Measurements from ENCODE around the gene IL1B.
"Not testable (repeated sequence)": the region's sequence is repeated elsewhere in the genome, so short reads cannot be mapped to it uniquely, and the experiment has no call there.

The IL1B gene

DNA sequence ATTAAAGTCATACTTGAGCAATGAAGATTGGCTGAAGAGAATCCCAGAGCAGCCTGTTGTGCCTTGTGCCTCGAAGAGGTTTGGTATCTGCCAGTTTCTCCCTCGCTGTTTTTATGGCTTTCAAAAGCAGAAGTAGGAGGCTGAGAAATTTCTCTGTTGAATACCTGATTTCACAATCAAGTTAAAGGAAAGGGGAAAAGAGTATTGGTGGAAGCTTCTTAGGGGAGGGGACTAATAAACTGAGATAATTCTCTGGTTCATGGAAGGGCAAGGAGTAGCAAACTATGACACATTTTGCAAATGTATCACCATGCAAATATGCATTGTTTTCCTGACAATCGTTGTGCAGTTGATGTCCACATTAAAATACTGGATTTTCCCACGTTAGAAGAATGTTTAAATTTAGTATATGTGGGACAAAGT is at the start of gene IL1B:
TSS of gene IL1B (minus strand) at position 85 of the 423 bp plus-strand sequence. CDS start 550 bp downstream, outside the sequence.
- no peak for DNase-seq (ENCODE audit: low read depth)

DNA sequence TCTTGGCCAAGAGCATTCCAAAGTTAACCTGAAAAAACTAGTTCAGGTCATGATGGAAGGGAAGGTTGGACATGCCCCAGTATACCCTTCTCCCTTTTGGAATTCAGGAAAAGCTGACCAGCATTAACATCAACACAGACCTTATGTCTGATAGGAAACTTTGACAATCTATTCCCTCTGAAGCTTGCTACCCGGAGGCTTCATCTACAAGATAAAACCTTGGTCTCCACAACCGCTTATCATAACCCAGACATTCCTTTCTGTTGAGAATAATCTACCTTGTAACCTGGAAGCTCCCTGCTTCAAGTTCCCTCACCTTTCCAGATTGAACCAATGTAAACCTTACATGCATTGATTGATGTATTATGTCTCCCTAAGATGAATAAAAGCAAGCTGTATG is 49.7 kb upstream of the IL1B start:
- no peak for DNase-seq (ENCODE audit: low read depth)

DNA sequence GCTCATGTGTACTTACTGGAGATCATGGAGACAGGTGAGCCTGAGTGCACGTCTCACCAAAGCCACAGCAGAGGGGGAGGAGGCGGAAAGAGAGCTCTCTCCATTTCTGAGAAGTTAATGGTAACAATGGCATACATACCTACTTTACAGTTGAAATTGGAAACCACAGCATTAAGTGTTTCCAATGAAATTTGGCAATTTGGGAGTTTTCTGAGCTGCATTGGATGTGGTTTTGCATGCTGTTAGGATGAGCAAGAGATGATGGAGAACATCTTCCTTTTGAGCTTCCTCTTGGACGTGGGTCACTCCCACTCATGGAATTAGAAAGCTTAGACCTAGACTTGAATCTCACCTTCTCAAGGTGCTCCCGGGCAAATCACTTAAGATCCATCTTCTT is 48.9 kb upstream of the IL1B start:
- no peak for DNase-seq (ENCODE audit: low read depth)

DNA sequence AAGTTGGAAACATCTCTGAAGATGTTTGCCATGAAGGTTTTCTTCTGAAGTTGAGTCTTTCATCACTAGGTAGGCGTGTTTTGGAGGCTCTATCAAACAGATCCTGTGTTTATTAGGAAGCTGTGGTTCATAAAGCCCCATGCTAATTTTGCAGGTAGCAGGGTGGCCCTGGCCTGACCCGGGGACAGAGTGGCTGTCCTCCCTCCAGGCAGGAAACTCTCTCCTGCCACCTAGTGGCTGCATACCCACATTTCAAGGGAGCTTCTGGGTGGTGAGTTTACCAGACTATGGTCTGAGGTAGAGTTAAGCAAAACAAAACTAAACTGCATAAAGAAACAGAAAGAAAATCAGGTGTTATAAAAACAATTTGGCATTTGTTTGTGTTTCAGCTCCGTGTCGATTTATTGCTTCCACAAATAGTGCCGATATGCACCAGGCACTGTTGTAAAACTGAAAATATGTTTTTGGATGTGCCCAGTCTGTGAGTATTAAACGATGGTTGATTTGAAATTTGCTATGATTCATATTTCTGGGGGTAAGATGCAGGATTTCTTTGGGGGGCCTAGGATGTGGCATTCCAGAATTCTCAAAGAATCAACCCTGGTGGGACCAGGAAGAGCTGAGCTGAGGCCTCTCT is 48.4 kb upstream of the IL1B start:
- peak; percentile 52 for DNase-seq (ENCODE audit: low read depth)

DNA sequence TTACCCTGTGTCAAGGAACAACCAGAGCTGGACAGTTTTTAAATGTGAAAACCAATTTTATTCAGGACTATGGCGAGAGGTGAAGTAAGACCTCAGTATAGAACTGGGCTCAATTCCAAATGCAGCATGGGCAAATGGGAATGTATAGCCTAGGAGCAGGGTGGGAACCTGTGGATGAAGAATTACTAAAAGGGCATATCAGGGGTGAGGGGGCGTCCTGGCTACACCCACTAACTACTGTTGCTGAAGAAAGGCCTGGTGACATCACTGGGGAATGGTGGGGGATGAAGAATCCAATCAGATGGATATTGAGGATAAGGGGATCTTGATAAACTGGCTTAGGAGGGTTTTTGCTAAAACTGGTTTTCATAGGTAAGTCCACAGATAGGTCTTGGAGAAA is 47.1 kb upstream of the IL1B start:
- DNase-seq (ENCODE audit: low read depth): no peak

DNA sequence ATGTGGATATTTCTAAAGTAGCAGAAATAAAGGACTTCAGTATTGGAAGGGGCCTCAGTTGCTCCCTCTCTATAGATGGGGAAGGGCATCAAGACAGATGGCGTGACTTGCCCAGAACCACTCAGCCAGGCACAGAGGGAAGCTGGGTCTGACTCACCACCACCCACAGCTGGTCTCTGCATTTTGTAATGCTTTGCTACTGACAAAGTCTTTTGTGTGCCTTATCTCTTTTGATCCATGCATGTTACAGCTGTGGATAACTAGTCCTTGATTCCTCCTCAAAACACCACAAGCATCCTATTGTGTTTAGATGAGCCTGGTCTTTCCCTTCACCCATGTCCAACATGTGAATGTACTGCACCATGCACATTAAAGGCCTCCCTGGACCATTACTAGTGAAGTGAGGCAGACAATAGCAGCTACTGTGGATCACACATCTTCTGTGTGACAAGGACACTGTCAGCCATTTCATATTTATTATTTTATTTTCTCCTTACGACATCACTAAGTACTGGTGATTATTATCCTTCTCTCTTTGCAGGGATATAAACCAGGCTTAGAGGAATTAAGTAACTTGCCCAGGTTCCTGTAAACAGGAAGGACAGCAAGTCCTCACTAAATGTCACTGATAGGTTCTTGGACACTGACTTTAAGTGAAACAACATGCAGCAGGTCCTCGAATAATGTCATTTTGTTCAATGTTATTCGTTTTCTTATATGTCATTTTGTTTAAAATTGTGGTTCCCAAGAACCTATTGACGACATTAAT is 44.8 kb upstream of the IL1B start:
- no peak for DNase-seq (ENCODE audit: low read depth)

DNA sequence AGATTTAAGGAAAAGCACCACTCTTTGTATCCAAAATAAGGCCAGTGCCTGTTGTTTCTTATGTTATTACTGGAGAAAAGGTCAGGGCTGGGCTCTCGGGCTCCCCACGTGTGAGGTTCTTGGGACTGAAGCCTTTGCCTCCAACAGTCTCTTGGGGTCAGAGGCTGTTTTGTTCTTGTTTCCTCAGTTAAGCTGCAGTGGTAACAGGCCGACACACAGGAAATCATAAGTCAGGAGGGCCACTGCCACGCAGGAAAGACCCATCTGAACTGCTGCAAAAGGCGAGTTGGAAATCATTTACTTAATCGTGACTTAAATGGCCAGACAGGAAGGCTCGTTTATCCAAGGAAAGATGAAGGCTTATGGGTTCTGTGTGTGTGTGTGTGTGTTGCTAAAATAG is 44.1 kb upstream of the IL1B start:
- DNase-seq (ENCODE audit: low read depth): no peak

DNA sequence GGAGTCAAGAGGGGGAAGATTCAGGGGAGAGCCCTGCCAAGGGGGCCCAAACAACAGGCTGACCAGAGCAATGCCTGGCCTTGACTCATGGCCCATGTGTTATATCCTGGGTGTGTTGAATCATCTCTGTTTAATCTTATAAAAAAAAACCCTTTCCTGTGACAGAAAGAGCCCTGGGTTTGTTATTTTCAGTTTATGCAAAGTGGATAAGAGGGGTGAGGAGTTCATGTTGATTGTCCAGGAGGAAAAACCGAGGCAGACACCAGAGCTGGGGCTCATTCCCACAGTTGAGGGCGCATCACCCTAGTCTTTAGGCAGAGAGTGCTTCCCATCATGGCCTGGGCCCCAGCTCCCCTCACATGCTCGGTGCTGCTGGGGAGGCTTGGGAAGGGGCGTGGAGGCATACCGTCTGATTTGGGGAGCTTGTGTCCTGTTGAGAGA is 43.5 kb upstream of the IL1B start:
- no peak for DNase-seq (ENCODE audit: low read depth)

DNA sequence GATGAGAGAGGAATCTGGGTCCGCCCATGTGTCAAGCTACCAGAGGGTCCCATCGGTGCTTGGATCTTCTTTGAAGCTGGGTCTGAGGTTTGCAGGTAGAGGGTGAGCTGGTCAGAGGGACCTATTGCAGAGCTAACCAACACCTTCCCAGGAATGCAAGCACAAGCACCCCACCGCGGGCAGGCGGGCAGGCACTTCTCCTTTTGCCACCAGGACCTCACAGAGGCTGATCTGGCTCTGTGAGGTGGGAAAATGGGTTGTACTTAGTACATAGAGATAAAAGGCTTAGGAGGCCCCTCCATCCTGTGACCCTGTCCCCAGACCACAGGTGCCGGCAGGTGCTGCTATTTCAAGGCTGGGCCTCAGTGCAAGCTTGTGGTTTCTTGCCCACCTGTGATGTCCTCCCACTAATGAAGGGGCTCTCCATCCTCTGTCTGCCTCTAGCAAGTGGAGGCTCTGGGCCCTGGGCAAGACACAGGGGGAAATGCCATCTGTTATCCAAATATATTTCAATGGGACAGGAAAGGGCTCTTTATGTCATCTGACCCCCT is 43.0 kb upstream of the IL1B start:
- DNase-seq (ENCODE audit: low read depth): no peak

DNA sequence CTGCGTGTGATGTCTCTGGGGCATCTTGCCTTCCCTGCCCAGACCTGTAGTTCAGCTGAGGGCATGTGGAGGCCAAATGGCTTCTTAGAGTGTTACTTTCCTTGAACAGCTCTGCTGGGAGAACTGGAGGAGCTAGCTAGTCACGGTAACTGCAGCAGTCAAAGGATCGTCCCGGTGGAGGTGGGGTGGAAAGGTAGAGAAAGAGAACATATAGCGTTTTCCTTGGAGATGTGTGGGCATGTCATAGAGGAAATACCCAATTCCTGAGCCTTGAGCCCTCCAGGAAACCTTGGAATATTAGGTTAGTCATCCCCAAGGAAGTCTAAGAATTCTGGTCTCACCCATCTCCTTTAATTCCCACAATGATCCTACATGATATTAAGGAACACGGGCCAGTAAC is 40.8 kb upstream of the IL1B start:
- no peak for DNase-seq (ENCODE audit: low read depth)

DNA sequence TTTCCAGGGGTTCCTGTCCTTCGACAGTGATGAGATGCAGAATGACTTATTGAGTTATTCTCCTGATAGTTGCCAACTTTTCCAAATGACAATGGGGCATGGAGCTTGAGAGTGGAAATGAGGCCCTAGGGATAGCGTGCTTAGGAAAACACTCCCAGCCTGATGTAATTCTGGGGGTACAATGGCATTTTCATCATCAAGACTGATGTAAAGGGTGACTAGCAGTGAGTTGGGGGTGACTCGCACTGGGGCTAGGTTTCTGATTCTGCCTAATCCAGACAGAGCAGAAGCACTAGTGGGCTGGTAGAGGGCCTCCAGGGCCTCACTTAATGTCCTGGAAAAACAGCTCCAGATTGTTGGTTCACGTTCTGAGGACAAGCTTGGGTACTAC is 40.4 kb upstream of the IL1B start:
- DNase-seq (ENCODE audit: low read depth): no peak

DNA sequence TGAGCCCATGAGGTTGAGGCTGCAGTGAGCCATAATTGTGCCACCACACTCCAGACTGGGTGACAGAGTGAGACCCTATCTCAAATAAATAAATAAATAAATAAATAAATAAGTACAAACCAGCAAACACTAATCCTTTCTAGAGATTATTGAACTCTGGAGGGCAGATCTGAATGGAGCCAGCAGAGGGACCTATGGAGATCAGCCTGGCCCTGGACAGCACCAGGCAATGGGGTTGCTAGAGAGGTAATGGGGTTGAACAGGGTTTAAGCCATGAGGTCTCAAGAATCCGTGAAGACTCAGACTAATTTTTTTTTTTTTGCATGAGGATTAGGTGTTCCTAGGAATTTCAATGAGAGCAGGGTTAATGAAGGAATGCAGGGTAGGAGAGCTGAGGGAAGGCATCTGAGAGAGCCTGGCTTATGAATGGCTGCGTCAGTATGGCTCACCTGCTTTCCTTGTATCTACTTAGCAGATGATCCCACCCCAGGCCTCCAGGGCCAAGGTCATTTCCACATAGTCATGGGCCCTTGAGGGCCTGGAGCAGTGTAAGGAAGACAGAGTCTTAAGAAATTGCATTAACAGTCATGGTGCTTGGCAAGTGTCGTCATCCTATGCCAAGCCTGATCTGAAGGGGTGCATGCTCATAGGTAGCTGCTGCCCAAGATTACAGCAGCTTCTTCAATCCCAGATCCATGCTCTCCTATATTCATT is 39.8 kb upstream of the IL1B start:
- DNase-seq (ENCODE audit: low read depth): no peak

DNA sequence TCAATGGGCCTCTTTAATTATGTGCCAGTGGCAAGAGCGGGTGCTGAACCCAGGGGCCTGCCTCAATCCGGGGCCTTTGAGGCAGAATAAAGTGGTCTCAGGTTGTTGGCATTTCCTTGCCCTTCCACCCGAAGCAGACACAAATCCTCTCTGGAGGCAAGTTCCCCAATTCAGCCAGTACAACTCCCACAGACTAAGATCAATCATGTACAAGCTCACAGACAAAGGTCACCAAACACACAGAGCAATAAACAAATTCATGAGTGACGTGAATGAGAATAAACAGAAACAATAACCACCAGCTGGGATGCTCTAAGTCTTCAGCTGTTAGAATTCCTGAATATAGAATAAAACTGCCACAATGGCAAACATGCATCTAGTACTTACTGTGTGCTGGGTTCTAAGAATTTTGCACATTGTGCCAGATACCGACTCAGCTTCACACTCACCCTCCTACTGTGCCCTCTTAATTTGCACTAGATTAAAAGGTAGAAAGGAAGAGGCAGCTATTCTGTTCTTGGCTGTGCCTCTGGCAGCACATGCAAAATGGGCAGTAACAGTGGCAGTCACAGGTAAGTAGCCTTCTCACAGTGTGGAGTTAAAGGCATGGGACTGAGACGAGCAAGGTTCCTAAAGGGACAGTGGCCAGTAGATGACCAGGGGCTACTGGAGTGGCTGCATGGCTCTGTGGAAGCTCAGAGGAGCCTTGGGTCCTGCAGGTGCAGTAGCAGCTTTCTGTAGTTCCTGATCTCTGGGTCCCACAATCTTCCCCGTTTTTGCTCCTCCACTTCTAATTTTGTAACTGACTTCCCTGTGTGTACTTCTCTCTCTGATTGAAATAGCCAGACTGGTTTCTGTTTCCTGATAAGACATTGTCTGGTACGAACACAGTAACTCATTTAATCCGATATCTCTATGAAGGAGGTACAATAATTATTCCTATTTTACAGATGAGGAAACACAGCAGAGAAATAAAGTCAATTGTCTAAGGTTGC is 34.6 kb upstream of the IL1B start:
- no peak for DNase-seq (ENCODE audit: low read depth)

DNA sequence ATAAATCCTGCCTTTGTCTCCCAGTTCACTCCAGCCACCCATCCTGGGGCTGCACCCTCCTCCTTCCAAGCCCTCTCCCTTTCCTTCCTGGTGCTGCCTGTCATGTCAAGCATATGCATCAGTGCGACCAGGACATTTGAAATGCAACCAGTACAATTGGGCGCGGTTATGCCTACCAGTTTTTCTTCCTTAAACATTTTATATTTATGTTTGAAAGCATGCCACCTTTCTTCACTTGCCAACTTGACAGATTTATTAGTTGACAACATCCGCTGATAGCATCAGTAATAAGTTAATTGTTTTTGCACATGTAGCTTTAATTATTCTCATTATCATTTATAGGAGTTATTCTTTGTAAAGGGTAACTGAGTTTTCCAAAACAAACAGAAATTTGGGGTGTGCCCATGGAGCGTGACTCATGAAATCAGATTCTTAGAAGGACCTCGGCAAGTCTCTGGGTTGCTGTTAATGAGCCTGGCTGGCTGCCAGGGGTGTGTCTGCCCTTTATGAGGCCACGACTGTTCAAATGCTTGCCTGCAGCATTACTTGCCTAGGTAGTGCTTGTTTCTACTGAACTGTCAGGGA is 32.8 kb upstream of the IL1B start:
- DNase-seq (ENCODE audit: low read depth): no peak

DNA sequence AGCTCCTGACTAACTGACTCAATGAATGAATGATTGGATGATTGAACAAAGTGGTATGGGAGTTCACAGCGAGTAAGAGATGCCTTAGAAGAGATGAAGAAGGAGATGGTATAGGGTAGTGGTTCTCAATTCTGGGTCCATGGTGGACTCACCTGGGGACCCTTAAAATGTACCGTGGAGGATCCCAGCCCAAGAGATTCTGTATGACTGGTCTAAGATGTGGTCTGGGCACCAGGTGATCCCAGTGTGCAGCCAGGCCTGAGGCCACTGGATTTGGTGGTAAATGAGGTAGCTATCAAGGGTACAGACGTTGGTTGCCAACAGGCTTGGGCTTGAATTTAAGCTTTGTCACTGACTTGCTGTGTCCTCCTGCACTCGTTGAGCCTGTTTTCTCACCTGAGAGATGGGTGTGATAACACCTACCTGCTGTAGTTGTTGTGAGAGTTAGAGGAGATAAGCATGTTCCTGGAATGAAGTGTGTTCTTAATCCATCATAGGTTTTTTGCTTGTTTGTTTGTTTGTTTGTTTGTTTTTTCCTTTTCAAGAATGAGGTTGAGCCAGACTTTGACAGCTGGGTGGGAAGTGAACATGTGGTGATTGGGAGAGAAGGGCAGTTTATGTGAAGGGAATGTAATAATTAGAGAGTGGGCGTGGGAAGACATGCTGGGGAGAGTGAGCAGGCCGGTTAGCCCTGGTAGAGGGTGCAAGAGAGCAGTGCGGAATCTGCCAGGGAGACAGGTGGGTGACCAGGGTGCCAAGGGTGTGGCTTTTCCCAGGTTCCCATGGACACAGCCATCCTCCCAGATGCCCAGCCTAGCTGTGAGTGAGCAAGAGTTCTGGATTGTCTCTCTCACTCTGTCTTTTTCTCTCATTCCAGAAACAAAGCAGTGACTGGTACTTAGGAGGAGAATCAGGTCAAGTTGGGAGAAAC is 31.4 kb upstream of the IL1B start:
- no peak for DNase-seq (ENCODE audit: low read depth)

DNA sequence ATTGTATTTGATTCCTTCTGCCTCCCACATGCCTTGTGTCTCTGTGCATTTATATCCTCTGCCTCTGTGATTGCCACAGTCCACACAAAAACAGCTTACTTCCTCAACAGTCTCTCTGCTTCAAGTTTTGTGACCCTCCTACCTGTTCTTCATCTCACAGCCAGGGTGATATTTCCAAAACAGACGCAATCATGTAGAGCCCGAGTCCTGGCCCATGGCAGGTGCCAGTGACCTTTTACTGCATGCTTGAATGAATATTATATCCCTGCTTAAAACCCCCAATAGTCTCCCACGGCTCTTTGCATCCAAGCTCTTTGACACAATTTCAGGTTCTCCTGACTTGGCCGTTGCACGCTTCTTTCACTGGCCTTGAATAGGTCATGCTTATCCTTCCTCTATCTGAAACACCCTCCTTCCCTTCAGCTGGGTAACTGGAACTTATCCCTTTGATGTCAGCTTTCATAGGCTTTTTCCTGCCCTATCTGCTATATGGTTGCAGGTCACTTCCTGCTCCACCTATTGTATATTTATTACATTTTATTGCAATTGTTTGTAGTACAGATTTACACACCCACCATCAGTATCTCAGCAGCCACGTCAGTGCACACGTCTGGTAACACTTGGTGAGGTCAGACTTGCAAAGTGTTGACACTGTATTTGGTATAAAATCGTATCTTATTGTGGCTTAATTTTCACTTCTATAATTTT is 29.7 kb upstream of the IL1B start:
- no peak for DNase-seq (ENCODE audit: low read depth)

DNA sequence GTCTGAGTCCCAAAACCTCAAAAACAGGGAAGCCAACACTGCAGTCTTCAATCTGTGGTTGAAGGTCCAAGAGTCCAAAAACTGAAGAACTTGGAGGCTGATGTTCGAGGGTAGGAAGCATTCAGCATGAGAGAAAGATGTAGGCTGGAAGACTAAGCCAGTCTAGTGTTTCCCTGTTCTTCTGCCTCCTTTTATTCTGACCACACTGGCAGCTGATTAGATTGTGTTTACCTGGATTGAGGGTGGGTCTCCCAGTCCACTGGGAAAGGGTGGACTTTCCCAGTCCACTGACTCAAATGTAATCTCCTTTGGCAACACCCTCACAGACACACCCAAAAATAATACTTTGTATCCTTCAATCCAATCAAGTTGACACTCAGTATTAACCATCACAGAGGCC is 27.5 kb upstream of the IL1B start:
- no peak for DNase-seq (ENCODE audit: low read depth)

DNA sequence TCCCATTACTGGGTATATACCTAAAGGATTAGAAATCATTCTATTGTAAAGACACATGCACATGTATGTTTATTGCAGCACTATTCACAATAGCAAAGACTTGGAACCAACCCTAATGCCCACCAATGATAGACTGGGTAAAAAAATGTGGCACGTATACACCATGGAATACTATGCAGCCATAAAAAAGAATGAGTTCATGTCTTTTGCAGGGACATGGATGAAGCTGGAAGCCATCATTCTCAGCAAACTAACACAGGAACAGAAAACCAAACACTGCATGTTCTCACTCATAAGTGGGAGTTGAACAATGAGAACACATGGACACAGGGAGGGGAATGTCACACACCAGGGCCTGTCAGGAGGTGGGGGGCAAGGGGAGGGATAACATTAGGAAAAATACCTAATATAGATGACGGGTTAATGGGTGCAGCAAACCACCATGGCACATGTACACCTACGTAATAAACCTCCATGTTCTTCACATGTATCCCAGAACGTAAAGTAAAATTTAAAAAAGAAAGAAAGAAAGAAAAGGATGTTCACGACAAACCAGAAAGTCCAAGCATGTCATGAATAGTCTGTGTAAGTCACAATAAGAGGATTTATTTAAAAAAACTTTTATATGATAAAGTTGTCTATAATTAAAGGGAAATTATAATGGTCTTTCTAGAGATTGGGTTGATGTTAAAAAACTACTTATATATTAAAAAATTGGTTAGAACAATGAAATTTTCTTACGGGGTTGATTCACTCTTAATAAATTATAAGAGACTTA is 23.0 kb upstream of the IL1B start:
- DNase-seq (ENCODE audit: low read depth): not testable (repeated sequence)

DNA sequence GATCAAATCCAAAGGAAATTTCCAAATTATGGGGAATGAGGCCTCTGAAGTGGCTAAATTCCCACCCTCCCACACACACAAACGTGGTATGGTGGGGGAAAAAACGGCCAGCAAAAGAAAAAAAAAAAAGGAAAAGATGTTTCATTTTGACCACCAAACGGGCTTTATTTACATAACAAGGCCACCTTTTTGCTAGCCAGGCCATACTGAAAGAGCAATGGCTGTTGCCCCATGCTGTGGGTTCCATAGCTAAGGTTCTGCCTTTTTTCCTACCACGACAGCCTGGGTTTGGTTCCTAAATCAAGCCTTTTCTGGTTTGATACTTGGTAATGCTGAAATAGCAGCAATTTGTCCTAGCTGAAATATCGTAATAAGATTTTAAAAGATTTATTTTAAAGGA is 14.0 kb upstream of the IL1B start:
- DNase-seq (ENCODE audit: low read depth): no peak

Measured in activated T-cell treated with anti-CD3 and anti-CD28 coated beads for 1 hour (primary cell).